ENCODE data around the gene AMPH.

AMPH gene

DNA sequence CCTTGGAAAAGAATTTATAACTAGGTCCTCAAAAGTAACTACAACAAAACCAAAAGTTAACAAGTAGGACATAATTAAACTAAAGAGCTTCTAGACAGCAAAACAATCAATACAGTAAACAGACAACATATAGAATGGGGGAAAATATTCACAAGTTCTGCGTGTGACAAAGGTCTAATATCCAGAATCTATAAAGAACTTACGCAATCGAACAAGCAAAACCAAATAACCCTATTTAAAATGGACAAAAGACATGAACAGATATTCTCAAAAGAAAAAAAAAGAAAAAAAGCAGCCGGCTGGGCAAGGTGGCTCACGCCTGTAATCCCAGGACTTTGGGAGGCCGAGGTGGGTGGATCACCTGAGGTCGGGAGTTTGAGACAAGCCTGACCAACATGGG lies 33.8 kb upstream of the AMPH start:
- no peaks in the 10 kb centered on the region for H3K4me1 ChIP-seq (ENCODE audit: control insufficient read depth, insufficient read depth, low read length, poor library complexity, severe bottlenecking)
- H3K27ac ChIP-seq (ENCODE audit: low read depth, low read length, severe bottlenecking): no peak overlapping the region
- WGBS, 2 experiments (ENCODE audit: insufficient coverage in 2 of 2): 92 to 100% methylated on average over 3 of the region's 7 CpGs
- no peaks in the 10 kb centered on the region for H3K9me3 ChIP-seq (ENCODE audit: control insufficient read depth, low read length)
- H3K36me3 ChIP-seq (ENCODE audit: control insufficient read depth, insufficient read depth, low read length): no peaks in the 10 kb centered on the region
- H3K4me3 ChIP-seq (ENCODE audit: extremely low read depth, insufficient read depth, low read length, poor library complexity, severe bottlenecking): no peak overlapping the region

DNA sequence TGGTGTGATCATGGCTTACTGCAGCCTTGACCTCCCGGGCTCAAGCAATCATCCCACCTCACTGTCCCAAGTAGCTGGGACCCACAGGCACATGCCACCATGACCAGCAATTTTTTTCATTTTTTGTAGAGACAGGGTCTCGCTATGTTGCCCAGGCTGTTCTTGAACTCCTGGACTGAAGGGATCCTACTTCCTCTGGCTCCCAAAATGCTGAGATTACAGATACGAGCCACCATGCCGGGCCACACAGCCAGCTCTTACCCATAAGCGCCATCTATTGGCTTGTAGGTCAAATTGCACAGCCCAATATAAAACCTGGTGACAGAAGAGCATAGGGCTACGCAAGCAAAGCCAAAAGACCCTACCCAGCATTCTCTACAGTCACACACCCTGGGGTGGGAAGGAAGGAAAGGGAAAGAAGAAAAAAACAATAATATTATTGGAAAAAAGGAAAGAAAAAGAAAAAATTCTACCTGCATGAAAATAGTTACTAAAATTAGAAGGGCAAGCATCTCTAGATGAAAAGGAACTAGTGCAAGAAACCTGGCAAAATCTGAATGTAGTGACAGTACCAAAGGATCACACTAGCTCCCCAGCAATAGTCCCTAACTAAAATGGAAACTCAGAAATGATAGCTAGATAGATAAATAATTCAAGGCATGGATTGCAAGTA lies 29.4 kb upstream of the AMPH start:
- 39 to 48% methylated on average over 2 to 4 of the region's 6 CpGs for WGBS, 2 experiments (ENCODE audit: insufficient coverage in 2 of 2)
- Histone ChIP-seq H3K4me1 (ENCODE audit: control insufficient read depth, insufficient read depth, low read length, poor library complexity, severe bottlenecking) (no peaks in the 10 kb centered on the region), H3K36me3 (ENCODE audit: control insufficient read depth, insufficient read depth, low read length) (no peaks in the 10 kb centered on the region), H3K4me3 (ENCODE audit: extremely low read depth, insufficient read depth, low read length, poor library complexity, severe bottlenecking) (no peak overlapping the region), H3K9me3 (ENCODE audit: control insufficient read depth, low read length) (no peaks in the 10 kb centered on the region), H3K27ac (ENCODE audit: low read depth, low read length, severe bottlenecking) (no peak overlapping the region)

DNA sequence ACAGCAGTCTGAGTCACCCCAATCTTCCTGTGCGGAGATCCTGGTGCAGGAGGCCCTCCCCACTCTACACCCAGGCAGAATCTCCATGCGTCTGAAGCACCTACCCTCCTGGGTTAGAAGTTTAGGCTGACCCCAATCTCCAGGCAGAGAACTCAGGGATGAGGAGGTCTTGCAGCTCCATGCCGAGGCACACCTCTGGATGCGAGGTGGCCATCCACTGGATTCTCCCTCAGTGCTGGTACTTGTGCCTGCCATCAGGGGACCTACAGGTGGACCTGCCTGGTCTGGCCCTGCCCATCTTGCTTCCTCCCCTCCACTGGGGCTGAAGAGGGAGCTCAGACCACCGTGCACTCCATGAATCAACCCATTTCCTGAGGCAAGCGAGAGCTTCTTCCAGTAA lies 28.8 kb upstream of the AMPH start:
- Histone ChIP-seq H3K4me1 (ENCODE audit: control insufficient read depth, insufficient read depth, low read length, poor library complexity, severe bottlenecking) (no peaks in the 10 kb centered on the region), H3K4me3 (ENCODE audit: extremely low read depth, insufficient read depth, low read length, poor library complexity, severe bottlenecking) (no peak overlapping the region), H3K27ac (ENCODE audit: low read depth, low read length, severe bottlenecking) (no peak overlapping the region), H3K9me3 (ENCODE audit: control insufficient read depth, low read length) (no peaks in the 10 kb centered on the region), H3K36me3 (ENCODE audit: control insufficient read depth, insufficient read depth, low read length) (no peaks in the 10 kb centered on the region)
- 75 to 97% methylated on average over 1 to 4 of the region's 6 CpGs for WGBS, 2 experiments (ENCODE audit: insufficient coverage in 2 of 2)

DNA sequence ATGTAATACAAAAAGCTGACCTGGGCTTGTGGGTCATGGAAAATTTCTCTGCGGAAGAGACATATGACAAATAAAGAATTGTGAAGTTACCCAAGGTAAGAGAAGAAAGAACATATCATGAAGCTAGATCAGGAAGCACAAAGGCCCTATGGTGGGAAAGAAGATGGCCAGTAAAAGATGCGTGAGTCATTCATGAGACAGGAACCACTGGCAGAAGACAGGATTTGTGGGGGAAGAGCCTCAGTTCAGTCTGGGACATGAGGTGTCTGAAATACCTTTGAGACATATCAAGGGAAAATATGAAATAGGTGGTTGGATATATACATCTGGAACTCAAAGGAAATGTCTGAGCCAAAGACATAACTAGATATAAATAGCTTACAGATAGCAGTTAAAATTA lies 27.7 kb upstream of the AMPH start:
- Histone ChIP-seq H3K4me1 (ENCODE audit: control insufficient read depth, insufficient read depth, low read length, poor library complexity, severe bottlenecking) (no peaks in the 10 kb centered on the region), H3K4me3 (ENCODE audit: extremely low read depth, insufficient read depth, low read length, poor library complexity, severe bottlenecking) (no peak overlapping the region), H3K36me3 (ENCODE audit: control insufficient read depth, insufficient read depth, low read length) (no peaks in the 10 kb centered on the region), H3K27ac (ENCODE audit: low read depth, low read length, severe bottlenecking) (no peak overlapping the region), H3K9me3 (ENCODE audit: control insufficient read depth, low read length) (no peaks in the 10 kb centered on the region)
- 85 to 93% methylated on average over 2 of the region's 2 CpGs for WGBS, 2 experiments (ENCODE audit: insufficient coverage in 2 of 2)

DNA sequence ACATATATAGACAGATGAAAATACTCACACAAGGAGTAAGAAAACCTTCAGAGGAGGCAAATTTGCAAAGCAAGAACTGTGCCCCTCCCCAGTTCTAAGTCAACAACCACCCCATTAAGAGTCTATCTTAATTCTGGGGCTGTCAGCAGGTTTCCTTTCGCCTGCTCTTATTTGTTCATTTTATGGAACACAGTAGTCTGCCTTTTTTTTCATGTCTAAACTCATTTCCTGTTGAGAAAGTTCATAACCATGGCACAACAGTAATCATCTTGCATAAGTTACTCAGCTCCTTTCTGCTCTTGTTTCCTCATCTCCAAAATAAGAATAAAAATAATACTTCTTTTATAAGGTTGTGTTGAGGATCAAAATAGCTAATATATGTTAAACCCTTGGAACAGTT lies 25.8 kb upstream of the AMPH start:
- WGBS, 2 experiments (ENCODE audit: insufficient coverage in 2 of 2): 80 to 83% methylated on average over 1 of the region's 1 CpG
- no peak overlapping the region for H3K4me3 ChIP-seq (ENCODE audit: extremely low read depth, insufficient read depth, low read length, poor library complexity, severe bottlenecking)

DNA sequence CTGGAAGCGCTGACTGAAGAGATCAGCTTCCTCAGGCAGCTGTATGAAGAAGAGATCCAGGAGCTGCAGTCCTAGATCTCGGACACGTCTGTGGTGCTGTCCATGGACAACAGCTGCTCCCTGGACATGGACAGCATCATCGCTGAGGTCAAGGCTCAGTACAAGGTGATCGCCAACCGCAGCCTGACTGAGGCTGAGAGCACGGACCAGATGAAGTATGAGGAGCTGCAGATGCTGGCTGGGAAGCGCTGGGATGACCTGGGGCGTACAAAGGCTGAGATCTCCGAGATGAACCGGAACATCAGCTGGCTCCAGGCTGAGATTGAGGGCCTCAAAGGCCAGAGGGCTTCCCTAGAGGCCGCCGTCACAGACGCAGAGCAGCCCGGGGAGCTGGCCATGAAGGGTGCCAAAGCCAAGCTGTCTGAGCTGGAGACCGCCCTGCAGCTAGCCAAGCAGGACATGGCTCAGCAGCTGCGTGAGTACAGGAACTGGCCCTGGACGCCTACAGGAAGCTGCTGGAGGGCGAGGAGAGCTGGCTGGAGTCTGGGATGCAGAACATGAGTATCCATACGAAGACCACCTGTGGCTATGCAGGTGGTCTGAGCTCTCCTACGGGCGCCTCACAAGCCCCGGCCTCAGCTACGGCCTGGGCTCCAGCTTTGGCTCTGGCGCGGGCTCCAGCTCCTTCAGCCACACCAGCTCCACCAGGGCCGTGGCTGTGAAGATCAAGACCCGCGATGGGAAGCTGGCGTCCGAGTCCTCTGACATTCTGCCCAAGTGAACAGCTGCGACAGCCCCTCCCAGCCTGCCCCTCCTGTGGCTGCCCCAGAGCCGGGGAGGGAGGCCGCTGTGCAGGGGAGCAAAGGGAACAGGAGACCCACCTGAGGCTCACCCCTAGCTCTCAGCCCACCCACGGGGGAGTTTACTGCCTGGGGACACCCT lies 24.9 kb upstream of the AMPH start:
- Histone ChIP-seq H3K4me1 (ENCODE audit: control insufficient read depth, insufficient read depth, low read length, poor library complexity, severe bottlenecking) (no peaks in the 10 kb centered on the region), H3K27ac (ENCODE audit: low read depth, low read length, severe bottlenecking) (no peak overlapping the region), H3K36me3 (ENCODE audit: control insufficient read depth, insufficient read depth, low read length) (no peaks in the 10 kb centered on the region), H3K9me3 (ENCODE audit: control insufficient read depth, low read length) (no peaks in the 10 kb centered on the region), H3K4me3 (ENCODE audit: extremely low read depth, insufficient read depth, low read length, poor library complexity, severe bottlenecking) (no peak overlapping the region)
- WGBS, 2 experiments (ENCODE audit: insufficient coverage in 2 of 2): 94 to 96% methylated on average over 25 to 29 of the region's 35 CpGs

More for the DNA sequence above, 25.8 kb upstream of the AMPH start:
- Histone ChIP-seq H3K27ac (ENCODE audit: low read depth, low read length, severe bottlenecking) (no peak overlapping the region), H3K36me3 (ENCODE audit: control insufficient read depth, insufficient read depth, low read length) (no peaks in the 10 kb centered on the region), H3K4me1 (ENCODE audit: control insufficient read depth, insufficient read depth, low read length, poor library complexity, severe bottlenecking) (no peaks in the 10 kb centered on the region), H3K9me3 (ENCODE audit: control insufficient read depth, low read length) (no peaks in the 10 kb centered on the region)

DNA sequence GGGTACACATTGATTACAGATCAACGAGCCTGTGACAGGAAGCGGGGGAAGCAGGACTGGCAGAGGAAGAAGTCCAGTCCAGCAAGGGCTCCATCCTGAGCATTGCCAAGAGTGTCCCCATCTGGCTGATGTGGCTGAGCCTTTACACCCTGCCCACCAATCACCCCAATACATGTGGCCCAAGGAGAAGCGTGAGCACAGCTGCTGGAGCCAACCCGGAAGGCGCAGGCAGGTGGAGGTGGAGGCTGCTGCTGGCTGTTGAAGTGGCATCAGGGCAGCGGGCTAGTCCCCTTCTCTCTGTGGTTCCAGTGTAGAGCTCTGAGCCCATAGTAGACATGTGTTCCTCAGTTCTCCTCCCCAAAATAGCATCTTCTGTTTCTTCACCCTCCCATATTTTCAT lies 6.8 kb upstream of the AMPH start:
- H3K36me3 ChIP-seq (ENCODE audit: control insufficient read depth, insufficient read depth, low read length): no peaks in the 10 kb centered on the region
- no peak overlapping the region for H3K4me3 ChIP-seq (ENCODE audit: extremely low read depth, insufficient read depth, low read length, poor library complexity, severe bottlenecking)
- H3K27ac ChIP-seq (ENCODE audit: low read depth, low read length, severe bottlenecking): no peak overlapping the region
- 86 to 97% methylated on average over 5 to 6 of the region's 6 CpGs for WGBS, 2 experiments (ENCODE audit: insufficient coverage in 2 of 2)
- H3K4me1 ChIP-seq (ENCODE audit: control insufficient read depth, insufficient read depth, low read length, poor library complexity, severe bottlenecking): no peaks in the 10 kb centered on the region
- no peaks in the 10 kb centered on the region for H3K9me3 ChIP-seq (ENCODE audit: control insufficient read depth, low read length)

DNA sequence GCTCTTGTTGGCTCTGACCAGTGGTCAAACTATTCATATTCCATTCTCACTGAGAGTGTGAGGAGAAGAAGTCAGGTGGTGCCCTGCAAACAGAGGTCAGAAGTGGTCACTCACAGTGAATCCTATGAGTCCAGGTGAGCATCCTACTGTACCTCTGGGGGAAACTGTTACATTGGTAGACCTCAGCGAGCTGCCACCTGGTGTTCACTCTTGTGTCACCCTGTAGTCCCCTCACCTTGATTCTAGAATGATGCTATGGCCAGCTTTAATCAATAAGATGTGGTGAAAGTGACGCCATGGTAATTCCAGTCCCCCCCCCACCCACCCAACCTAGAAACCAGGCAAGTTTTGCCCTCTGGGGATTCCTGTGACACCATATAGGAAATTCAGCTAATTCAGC lies 1.2 kb upstream of the AMPH start:
- Histone ChIP-seq H3K36me3 (ENCODE audit: control insufficient read depth, insufficient read depth, low read length) (no peaks in the 10 kb centered on the region), H3K4me3 (ENCODE audit: extremely low read depth, insufficient read depth, low read length, poor library complexity, severe bottlenecking) (no peak overlapping the region), H3K4me1 (ENCODE audit: control insufficient read depth, insufficient read depth, low read length, poor library complexity, severe bottlenecking) (no peaks in the 10 kb centered on the region), H3K9me3 (ENCODE audit: control insufficient read depth, low read length) (no peaks in the 10 kb centered on the region), H3K27ac (ENCODE audit: low read depth, low read length, severe bottlenecking) (no peak overlapping the region)
- WGBS, 2 experiments (ENCODE audit: insufficient coverage in 2 of 2): no CpG with 5 or more reads among the region's 2 CpGs

DNA sequence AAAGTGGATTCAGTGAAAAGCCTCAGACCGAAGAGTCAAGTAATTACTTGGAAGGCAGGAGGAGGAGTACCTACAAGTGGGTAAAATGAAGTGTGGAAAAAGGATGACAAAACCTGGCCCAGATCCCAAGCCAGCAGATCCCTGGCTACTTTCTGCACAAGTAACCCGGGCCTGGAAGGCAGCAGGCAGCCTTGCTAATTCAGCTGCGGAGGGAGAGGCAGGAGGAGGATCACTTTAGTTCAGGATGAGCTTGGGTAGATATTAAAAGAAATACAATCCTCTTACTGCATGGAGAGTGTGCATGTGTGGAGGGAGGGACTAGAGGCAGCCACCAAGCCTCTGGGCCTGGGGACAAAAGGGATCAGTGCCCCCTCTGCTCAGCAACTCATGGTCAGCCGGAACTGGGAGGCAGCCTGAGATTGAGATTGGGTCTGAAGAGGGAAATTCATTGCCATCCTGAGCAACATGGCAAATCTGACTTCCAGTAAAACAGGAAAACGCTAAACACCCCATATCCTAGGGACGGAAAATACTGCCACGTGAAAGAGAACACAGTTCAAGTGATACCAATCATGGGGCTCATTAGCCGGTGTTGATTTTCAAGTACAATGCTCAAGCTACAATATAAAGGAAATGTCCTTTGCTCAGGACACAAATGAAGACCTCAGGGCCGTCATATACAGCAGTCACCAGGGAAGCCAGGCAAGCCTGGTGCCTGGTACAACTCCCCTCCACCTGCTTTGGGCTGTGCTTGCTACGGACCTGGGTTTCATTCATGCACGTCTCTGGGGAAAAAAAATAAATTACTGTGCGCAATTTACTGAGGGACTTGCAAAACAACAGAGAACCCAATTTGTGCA lies 1.3 kb downstream of the AMPH start:
- peaks cover 9% of the 10 kb centered on the region for H3K9me3 ChIP-seq (ENCODE audit: control insufficient read depth, low read length)
- no peak overlapping the region for H3K27ac ChIP-seq (ENCODE audit: low read depth, low read length, severe bottlenecking)
- no peaks in the 10 kb centered on the region for H3K4me1 ChIP-seq (ENCODE audit: control insufficient read depth, insufficient read depth, low read length, poor library complexity, severe bottlenecking)
- no peaks in the 10 kb centered on the region for H3K36me3 ChIP-seq (ENCODE audit: control insufficient read depth, insufficient read depth, low read length)
- 63 to 81% methylated on average over 9 to 10 of the region's 12 CpGs for WGBS, 2 experiments (ENCODE audit: insufficient coverage in 2 of 2)
- no peak overlapping the region for H3K4me3 ChIP-seq (ENCODE audit: extremely low read depth, insufficient read depth, low read length, poor library complexity, severe bottlenecking)

DNA sequence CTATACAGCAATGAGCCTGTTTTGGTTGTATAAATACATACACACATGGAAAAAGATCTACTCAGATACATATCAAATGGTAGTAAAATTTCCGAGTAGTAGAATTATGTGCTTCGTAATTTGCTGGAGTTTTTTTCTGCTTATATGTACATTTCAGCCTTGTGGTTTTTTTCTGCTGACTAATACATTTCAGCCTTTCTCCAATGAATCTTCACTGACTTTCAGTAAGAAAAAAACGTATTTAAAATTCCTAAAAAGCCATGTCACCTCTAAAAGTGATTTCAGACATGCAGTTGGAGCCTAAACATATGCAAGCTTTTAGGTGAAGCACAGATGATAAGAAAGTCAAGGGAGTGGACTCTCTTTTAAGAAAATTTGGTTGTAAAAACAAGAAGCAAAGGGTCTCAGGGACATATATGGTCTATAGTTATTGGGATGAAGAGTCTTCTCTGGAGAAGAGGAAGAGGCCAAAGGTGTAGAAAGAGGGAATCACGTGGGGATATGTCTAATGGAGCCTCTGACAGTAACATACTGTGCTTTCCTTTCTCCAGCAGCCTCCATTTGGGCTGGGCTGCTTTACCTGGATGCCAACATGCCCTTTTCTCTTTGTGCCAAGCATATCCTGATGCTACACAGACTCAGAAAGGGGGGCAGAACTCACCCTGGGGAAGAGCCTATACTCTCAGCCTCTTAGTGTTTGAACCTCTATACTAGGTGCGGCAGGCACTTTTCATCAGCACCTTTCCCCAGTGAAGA lies 2.4 kb downstream of the AMPH start:
- H3K27ac ChIP-seq (ENCODE audit: low read depth, low read length, severe bottlenecking): no peak overlapping the region
- H3K9me3 ChIP-seq (ENCODE audit: control insufficient read depth, low read length): peaks cover 12% of the 10 kb centered on the region
- no peaks in the 10 kb centered on the region for H3K4me1 ChIP-seq (ENCODE audit: control insufficient read depth, insufficient read depth, low read length, poor library complexity, severe bottlenecking)
- 78 to 80% methylated on average over 1 to 2 of the region's 5 CpGs for WGBS, 2 experiments (ENCODE audit: insufficient coverage in 2 of 2)
- H3K36me3 ChIP-seq (ENCODE audit: control insufficient read depth, insufficient read depth, low read length): no peaks in the 10 kb centered on the region
- H3K4me3 ChIP-seq (ENCODE audit: extremely low read depth, insufficient read depth, low read length, poor library complexity, severe bottlenecking): no peak overlapping the region
